Activated CD4-positive, alpha-beta T cell treated with anti-CD3 and anti-CD28 coated beads, Interleukin-10, Interleukin-2, amounts not matched to agents 100 ng/mL and 50 ng/mL, durations not matched to agents 16 hours and 8 hours (primary cell): ENCODE results near the gene TMEM117.
"Not testable (repeated sequence)": the region's sequence is repeated elsewhere in the genome, so short reads cannot be mapped to it uniquely, and the experiment has no call there.

Experiments
- DNase-seq: peaks from one replicate; pipeline ENCODE4 v3.0.0-alpha.2; 2020

TMEM117 gene

GRCh38 chr12:44314007-44314500 is 478.2 kb downstream of the TMEM117 start:
- DNase-seq: no peak

DNA sequence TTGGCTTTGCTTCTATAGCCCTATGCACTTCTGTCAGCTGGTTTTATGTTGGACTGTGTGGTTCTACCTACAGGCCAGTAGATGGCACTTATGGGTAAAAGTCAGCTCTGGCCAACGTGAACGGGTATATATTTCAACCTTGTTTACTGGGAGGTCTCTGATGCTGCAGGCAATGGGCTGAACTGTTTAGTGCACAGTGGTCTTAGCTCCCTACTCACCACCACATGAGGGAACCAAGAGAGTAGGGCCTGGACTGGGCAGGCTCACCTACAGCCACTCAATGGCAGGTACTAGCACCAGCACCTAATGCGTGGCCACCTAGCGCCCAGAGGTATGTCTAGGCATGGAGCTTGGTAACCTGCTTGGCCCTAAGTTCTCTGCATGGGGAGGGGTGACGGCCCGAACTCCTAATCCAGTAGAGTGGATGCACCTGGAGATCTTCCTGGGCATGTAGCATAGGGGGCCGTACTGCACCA is 481.8 kb downstream of the TMEM117 start:
- DNase-seq: peak; percentile 18

DNA sequence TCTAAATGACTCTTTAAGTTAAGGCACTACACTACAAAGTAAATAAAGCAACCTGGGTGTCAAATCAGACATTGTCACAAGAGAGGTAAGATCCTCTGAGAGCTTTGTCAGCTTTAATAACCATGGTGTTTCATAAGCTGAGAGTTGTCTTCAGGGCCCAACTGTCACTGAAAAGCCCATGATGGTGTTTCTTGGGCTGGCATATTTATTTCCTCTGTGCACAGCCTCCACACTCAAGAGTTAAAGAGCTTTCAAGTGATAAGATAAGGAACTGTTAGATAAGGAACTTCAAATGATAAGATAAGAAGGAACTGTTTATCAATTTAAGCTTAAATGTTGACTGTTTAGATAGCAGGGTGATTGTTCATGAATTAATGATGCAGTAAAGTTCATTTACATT is 495.4 kb downstream of the TMEM117 start:
- no peak for DNase-seq

DNA sequence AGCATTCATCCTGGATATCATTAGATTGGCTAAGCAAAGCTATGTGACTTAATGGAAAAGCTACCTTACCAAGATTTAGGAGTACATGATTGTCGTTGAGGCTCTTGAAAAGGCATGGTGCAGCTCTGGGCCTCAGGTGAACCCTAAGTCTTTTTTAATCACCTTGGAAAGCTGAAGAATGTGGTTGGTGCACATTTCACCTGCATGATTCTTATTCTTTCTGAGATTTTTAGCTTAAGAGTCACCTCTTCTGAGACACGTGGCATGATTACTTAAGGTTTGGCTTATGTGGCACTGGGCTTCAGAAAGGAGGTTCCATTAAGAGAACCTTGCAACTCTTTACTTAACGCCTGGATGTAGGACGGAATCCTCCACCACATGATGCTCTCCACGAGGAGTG is 498.5 kb downstream of the TMEM117 start:
- no peak for DNase-seq

DNA sequence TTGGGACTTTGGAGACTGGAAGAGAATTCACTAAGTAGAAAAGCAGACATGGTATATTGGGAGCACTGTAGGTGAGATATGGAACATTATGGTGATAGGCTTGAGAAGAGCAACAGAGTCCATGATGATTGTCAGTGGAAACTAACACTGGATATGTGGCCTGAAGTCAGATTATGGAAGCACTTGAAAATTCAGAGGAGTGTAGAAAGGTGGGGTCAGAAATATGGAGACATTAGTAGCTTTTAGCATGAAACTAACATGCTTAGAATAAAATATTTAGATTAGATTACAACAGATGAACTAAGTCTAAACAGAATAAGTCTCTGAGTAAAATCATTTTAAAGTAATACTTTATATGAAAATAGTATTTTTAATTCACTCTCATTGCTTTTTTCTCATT is 499.1 kb downstream of the TMEM117 start:
- DNase-seq: no peak

DNA sequence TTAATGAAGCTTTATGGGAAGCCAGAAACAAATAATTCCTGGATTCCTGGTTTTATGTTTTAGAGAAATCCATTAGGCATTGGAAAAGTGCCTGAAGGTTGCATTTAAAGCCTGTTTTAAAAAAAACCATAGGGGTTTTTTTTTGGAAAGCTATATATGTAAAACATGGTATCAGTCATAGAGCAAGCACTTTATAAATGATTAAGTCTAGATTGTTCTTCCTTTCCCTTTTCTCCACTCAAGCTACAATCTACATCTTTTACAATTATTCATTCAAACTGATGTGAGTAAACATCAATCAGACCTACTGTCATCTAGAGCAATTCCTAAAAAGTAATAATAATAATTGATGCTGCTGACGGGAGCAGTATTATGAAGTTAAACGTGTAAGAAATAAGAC is 500.7 kb downstream of the TMEM117 start:
- no peak for DNase-seq

- DNase-seq: no peak
Observed at GRCh38 chr12:44342371-44342770, 506.5 kb downstream of the TMEM117 start.

GRCh38 chr12:44347145-44347544 is 511.3 kb downstream of the TMEM117 start:
- no peak for DNase-seq

DNA sequence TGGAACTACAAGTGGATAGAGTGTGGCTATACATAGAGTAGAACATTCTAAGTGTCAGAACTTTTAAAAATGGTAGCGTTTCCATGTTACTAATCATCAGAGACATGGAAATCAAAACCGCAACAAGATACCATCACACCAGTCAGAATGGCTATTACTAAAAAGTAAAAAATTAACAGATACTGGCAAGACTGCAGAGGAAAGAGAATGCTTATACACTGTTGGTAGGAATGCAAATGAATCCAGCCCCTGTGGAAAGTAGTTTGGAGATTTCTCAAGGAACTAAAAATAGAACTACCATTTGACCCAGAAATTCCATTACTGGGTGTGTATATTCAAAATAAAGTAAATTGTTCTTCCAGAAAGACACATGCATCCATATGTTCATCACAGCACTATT is 521.6 kb downstream of the TMEM117 start:
- DNase-seq: no peak

GRCh38 chr12:44358636-44359035 is 522.8 kb downstream of the TMEM117 start:
- DNase-seq: no peak

- no peak for DNase-seq
Observed at GRCh38 chr12:44362947-44363346, 527.1 kb downstream of the TMEM117 start.

- no peak for DNase-seq
Observed at GRCh38 chr12:44367136-44367535, 531.3 kb downstream of the TMEM117 start.

DNA sequence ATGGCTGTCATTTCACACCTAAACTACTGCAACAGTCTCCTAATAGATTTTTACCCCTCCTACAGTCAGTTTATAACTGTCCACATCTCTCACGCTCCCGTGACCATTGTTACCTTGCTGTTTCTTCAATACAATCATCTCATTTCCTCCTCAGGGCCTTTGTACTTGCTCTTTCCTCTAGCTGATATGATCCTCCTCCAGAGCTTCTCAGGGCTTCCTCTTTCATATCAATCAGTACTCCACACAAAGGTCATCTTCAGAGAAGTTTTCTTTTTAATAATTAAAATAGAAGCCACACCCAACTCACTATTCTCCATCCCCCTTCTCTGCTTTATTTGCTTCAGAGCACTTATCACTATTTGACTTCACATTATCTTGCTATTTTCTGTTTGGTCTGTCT is 532.0 kb downstream of the TMEM117 start:
- no peak for DNase-seq

DNA sequence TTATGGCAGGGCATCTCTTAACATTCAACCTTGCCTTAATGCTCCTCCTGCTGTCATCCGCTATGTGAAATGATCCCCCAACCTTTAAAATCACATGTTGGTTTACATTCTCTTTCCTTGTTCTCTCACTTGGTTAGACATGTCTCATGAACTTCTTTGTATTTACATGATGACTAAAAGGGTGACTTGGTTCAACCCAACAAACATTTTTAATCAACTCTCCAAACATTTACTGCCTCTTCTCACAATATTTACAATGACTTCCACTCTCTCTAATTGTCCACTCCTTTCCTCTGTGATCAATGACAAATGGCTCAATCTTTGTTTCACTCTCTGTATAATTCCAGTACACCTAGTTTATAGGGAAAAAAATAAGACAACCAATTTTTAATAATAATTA is 534.1 kb downstream of the TMEM117 start:
- DNase-seq: no peak

GRCh38 chr12:44370982-44371381 is 535.1 kb downstream of the TMEM117 start:
- no peak for DNase-seq

- no peak for DNase-seq
Observed at GRCh38 chr12:44372259-44372658, 536.4 kb downstream of the TMEM117 start.

DNA sequence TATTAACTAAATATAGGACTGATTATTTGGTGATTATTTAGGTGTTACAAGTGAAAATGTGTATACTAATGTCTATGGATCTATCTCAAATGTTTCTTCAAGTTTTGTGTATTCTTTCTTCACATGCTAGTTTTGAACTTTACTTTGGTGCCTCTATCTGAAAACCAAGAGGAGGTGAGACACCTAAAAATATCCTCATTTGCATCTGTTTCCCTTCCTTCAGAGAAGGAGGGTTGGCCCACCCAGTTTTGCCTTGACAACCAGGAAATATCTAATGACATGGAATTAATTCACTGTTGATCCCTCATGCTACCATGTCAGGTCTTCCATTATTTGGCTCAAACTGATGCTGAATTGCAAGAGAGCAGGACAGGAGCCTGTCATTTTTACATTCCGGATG is 539.8 kb downstream of the TMEM117 start:
- no peak for DNase-seq

DNA sequence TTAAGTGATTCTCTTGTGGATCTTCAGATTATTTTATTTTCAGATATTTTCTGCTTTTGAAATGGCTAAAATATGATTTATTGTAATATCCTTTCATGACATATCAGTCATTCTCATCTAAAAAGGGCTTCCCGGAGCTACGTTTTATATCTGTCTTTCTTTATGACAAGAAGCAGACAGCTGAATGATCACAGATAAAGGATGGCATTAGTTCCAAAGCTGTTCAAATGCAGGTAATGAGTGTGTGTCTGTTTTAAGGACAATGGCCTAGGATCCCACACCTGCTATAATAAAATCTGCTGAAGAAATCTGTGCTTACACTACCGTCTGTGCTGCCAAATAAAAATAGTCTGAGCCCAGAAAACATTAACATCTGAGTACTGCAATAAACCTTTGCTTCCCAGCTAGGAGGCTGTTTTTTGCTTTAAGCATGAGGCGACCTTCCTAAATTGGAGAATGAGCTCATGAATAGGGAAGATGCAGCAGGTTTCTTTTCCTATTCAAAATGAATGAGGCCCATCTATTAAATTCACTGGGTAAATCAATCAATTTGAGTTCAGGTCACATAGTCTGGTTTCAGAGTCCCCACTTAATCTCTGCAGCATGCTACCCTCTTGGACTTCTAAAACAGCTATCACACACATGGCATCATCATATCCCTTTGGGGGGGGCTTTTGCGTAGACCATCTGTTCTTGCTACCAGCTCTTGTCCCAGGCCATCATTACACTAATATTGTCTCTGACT is 541.7 kb downstream of the TMEM117 start:
- no peak for DNase-seq

GRCh38 chr12:44379113-44379512 is 543.2 kb downstream of the TMEM117 start:
- DNase-seq: not testable (repeated sequence)

GRCh38 chr12:44379831-44380230 is 544.0 kb downstream of the TMEM117 start:
- DNase-seq: no peak

GRCh38 chr12:44380861-44381260 is 545.0 kb downstream of the TMEM117 start:
- DNase-seq: no peak

GRCh38 chr12:44381341-44381740 is 545.5 kb downstream of the TMEM117 start:
- no peak for DNase-seq

- no peak for DNase-seq
Observed at GRCh38 chr12:44384136-44384535, 548.3 kb downstream of the TMEM117 start.

- DNase-seq: no peak
Observed at GRCh38 chr12:44385964-44386363, 550.1 kb downstream of the TMEM117 start.

- DNase-seq: no peak
Observed at GRCh38 chr12:44387581-44387980, 551.7 kb downstream of the TMEM117 start.
